Ascending aorta (tissue), 2 donors: Measurements from ENCODE around the gene ITCH. TPM values are rescaled to one million over a fixed set of nuclear protein-coding genes. Genes with fewer than 3 reads are reported as not detected.
"Not testable (repeated sequence)": the region's sequence is repeated elsewhere in the genome, so short reads cannot be mapped to it uniquely, and the experiment has no call there.

Source experiments
- DNase-seq, 2 donors: peaks; one replicate each; pipeline ENCODE4 v3.0.0-alpha.2; 2019; ENCODE audit warnings: low spot score in 2 of 2
- H3K27ac ChIP-seq, 2 donors: fragments of 200-600 bp; sonication (generic); one replicate each; pipeline ENCODE4 v1.5.1; 2016 to 2017; ENCODE audit warnings: mild to moderate bottlenecking in 1 of 2
- H3K27me3 ChIP-seq: fragments of 200-600 bp; sonication (generic); one replicate; pipeline ENCODE4 v1.5.1; 2017
- H3K36me3 ChIP-seq, 2 donors: fragments of 200-600 bp; sonication (generic); one replicate each; pipeline ENCODE4 v1.5.1; 2016
- H3K4me1 ChIP-seq, 2 donors: fragments of 200-600 bp; sonication (generic); one replicate each; pipeline ENCODE4 v1.5.1; 2016 to 2017; ENCODE audit warnings: mild to moderate bottlenecking in 1 of 2
- H3K4me3 ChIP-seq, 2 donors: fragments of 200-600 bp; sonication (generic); one replicate each; pipeline ENCODE4 v1.5.1; 2016 to 2017; ENCODE audit warnings: mild to moderate bottlenecking in 1 of 2
- H3K9me3 ChIP-seq, 2 donors: fragments of 200-600 bp; sonication (generic); one replicate each; pipeline ENCODE4 v1.5.1; 2016
- intact Hi-C: fragments of 100-400 bp; cut with DNase I; formaldehyde crosslinking; loops from one replicate; pipeline ENCODE4 v1.15.1; 2023
- total RNA-seq: library from RNA; depleted of rRNA; stranded (reverse); fragments of >200 nt; gene quantifications from one replicate; pipeline ENCODE4 v1.1.0, GENCODE V29; 2016
- TF ChIP-seq, protein P1 (sequence below), 3 experiments: fragments of 200-600 bp in 2 of 3; fragments of 450-650 bp in 1 of 3; sonication (generic) in 2 of 3; IDR thresholded peaks; one replicate each; pipeline ENCODE4 v1.5.1; 2016 to 2019; ENCODE audit warnings: antibody characterized with exemption in 3 of 3, mild to moderate bottlenecking in 1 of 3, moderate library complexity in 1 of 3

Gene ITCH
- total RNA-seq, 1 donor from 2014 or later: 42.8 TPM

DNA sequence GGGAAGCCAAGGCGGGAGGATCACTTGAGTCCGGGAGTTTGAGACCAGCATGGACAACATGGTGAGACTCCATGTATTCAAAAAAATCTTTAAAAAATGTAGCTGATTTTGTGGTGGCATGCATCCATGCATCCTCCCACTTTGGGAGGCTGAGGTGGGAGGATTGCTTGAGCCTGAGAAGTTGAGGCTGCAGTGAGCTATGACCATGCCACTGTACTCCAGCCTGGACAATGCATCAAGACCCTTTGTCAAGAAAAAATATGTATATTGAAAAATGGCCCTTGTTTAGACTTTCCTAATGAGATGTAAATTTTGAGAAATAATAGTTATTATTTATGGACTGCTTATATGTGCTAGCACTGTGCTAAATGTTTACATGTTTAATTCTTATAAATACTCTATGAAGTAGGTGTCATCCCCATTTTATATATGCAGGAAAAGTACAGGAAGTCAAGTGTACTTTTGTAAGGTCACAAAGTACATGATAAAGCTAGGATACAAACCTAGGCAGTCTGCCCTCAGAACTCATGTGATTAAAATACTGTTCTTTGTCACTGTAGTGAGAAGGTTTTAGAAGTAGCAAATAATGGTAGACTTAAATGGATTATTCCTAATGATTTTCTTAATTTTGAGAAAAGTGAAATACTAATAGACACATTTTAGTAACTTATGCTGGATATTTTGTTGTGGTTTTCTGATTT is 58.8 kb downstream of the ITCH start:
- H3K9me3 ChIP-seq: no peaks in the 10 kb centered on the region

GRCh38 chr20:34425032-34425690 is 62.1 kb downstream of the ITCH start:
- H3K9me3 ChIP-seq, H3K4me3 ChIP-seq, DNase-seq, H3K27ac ChIP-seq, intact Hi-C loops, H3K4me1 ChIP-seq, H3K27me3 ChIP-seq: not testable (repeated sequence)
- peaks cover 32 to 49% of the 10 kb centered on the region in 2 donors for H3K36me3 ChIP-seq

More for the DNA sequence above, 58.8 kb downstream of the ITCH start:
- no peaks in the 10 kb centered on the region for H3K27me3 ChIP-seq
- H3K4me1 ChIP-seq: no peaks in the 10 kb centered on the region
- DNase-seq: no peak
- peaks cover 38 to 62% of the 10 kb centered on the region in 2 donors for H3K36me3 ChIP-seq
- intact Hi-C loops: no loop called here
- no peak overlapping the region for H3K27ac ChIP-seq
- TF ChIP-seq, protein P1, sequence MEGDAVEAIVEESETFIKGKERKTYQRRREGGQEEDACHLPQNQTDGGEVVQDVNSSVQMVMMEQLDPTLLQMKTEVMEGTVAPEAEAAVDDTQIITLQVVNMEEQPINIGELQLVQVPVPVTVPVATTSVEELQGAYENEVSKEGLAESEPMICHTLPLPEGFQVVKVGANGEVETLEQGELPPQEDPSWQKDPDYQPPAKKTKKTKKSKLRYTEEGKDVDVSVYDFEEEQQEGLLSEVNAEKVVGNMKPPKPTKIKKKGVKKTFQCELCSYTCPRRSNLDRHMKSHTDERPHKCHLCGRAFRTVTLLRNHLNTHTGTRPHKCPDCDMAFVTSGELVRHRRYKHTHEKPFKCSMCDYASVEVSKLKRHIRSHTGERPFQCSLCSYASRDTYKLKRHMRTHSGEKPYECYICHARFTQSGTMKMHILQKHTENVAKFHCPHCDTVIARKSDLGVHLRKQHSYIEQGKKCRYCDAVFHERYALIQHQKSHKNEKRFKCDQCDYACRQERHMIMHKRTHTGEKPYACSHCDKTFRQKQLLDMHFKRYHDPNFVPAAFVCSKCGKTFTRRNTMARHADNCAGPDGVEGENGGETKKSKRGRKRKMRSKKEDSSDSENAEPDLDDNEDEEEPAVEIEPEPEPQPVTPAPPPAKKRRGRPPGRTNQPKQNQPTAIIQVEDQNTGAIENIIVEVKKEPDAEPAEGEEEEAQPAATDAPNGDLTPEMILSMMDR (IDR thresholded peaks at IDR 0.05): no peak
- H3K4me3 ChIP-seq: no peak overlapping the region

DNA sequence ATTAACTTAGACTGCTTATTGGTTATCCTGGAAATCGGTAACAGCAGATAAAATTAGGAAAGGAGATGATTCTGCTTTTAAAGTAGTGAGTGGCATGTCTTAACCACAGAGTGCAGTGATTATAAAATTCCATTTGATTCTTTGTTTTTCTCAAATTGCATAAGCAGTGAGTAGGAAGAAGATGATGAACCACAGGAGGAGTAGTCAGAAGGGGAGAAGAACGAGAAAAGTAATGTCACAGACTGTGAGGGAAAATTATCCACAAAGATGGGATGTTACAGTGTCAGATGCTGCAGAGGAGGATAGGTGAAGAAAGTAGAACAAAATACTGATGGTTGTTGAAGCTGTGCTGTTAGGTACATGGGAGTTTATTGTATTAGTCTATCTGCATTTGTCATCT is 63.0 kb downstream of the ITCH start:
- DNase-seq: no peak
- Histone ChIP-seq H3K27ac (no peak overlapping the region), H3K27me3 (no peaks in the 10 kb centered on the region), H3K9me3 (no peaks in the 10 kb centered on the region), H3K4me3 (no peak overlapping the region), H3K36me3 (peaks cover 29 to 49% of the 10 kb centered on the region in 2 donors), H3K4me1 (no peaks in the 10 kb centered on the region)
- TF ChIP-seq, protein P1 (IDR thresholded peaks at IDR 0.05): no peak
- intact Hi-C loops: no loop called here

- H3K9me3 ChIP-seq: no peaks in the 10 kb centered on the region
- H3K27me3 ChIP-seq: no peaks in the 10 kb centered on the region
- no peak overlapping the region for H3K27ac ChIP-seq
- peaks cover 26 to 38% of the 10 kb centered on the region in 2 donors for H3K36me3 ChIP-seq
- no peaks in the 10 kb centered on the region for H3K4me1 ChIP-seq
- no peak overlapping the region for H3K4me3 ChIP-seq
- DNase-seq: no peak
- TF ChIP-seq, protein P1 (IDR thresholded peaks at IDR 0.05): no peak
- intact Hi-C loops: no loop called here
These were observed 64.3 kb downstream of the ITCH start for GRCh38 chr20:34427331-34427730.

DNA sequence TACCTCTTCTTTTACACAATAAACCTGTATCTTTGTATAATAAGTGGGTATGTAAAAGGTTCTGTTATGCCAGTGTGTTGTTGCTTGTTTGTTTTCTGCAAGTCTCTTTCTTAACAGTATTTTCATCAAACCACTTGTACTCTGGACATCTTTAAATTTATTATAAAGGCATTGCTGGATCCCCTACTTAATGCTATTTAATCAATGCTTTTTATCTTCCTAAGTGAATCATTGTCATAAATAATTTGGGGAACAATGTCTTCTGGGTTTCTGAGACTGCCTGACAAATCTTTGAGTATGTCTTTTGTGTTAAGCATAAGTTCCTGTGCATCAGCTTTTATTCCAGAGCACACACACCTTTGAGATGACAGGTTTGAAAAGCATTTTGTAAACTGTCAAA is 64.7 kb downstream of the ITCH start:
- Histone ChIP-seq H3K4me3 (no peak overlapping the region), H3K36me3 (peaks cover 26 to 37% of the 10 kb centered on the region in 2 donors), H3K27me3 (no peaks in the 10 kb centered on the region), H3K4me1 (no peaks in the 10 kb centered on the region), H3K27ac (no peak overlapping the region), H3K9me3 (no peaks in the 10 kb centered on the region)
- no peak for DNase-seq
- intact Hi-C loops: no loop called here
- TF ChIP-seq, protein P1 (IDR thresholded peaks at IDR 0.05): no peak

- intact Hi-C loops: no loop called here
- H3K36me3 ChIP-seq: peaks cover 11 to 15% of the 10 kb centered on the region in 2 donors
- DNase-seq: no peak
- TF ChIP-seq, protein P1 (IDR thresholded peaks at IDR 0.05): no peak
- no peaks in the 10 kb centered on the region for H3K27me3 ChIP-seq
- no peak overlapping the region for H3K4me3 ChIP-seq
- no peak overlapping the region for H3K27ac ChIP-seq
- no peaks in the 10 kb centered on the region for H3K9me3 ChIP-seq
- H3K4me1 ChIP-seq: no peaks in the 10 kb centered on the region
These were observed 68.1 kb downstream of the ITCH start for GRCh38 chr20:34431168-34431567.

DNA sequence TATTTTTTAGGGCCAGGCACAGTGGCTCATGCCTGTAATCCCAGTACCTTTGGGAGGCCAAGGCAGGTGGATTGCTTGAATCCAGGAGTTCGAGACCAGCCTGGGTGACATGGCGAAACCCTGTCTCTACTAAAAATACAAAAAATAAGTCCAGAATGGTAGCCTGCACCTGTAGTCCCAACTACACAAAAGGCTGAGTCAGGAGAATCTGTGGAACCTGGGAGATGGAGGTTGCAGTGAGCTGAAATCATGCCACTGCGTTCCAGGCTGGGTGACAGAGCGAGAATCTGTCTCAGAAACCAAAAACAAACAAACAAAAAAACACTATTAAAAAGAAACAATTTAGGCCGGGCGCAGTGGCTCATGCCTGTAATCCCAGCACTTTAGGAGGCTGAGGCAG is 69.6 kb downstream of the ITCH start:
- H3K9me3 ChIP-seq, H3K27ac ChIP-seq, intact Hi-C loops, DNase-seq, H3K27me3 ChIP-seq, H3K4me3 ChIP-seq, H3K36me3 ChIP-seq, H3K4me1 ChIP-seq: not testable (repeated sequence)
